H1 (cell line): ENCODE data around the gene MANEAL.
A peak's percentile ranks its signal among the peaks of the same experiment; 100 is the strongest.

ENCODE experiments used
- CTCF ChIP-seq, 3 experiments: IDR thresholded peaks; 1 replicate in 2 of 3; 2 replicates in 1 of 3; pipeline versions ENCODE4 v1.5.1 to v1.6.1; 2011; ENCODE audit warnings: low read length in 3 of 3, mild to moderate bottlenecking in 3 of 3, inconsistent platforms in 2 of 3, low read depth in 1 of 3, moderate library complexity in 1 of 3; ENCODE audit not compliant: insufficient read depth in 1 of 3; ENCODE audit errors: control extremely low read depth in 1 of 3
- JUND ChIP-seq: IDR thresholded peaks from 2 replicates; pipeline ENCODE4 v1.6.1; 2011; ENCODE audit warnings: mild to moderate bottlenecking, improper control_type of control experiment, low read length
- POLR2A ChIP-seq, 2 experiments: IDR thresholded peaks; 1 replicate in 1 of 2; 2 replicates in 1 of 2; pipeline ENCODE4 v1.6.1; 2011; ENCODE audit warnings: low read depth in 2 of 2, low read length in 2 of 2, mild to moderate bottlenecking in 2 of 2; ENCODE audit errors: control extremely low read depth in 1 of 2
- POU5F1 ChIP-seq: IDR thresholded peaks from 2 replicates; pipeline ENCODE4 v1.6.1; 2011; ENCODE audit warnings: low read depth, mild to moderate bottlenecking, low read length, moderate library complexity
- RFX5 ChIP-seq: IDR thresholded peaks from 2 replicates; pipeline ENCODE4 v1.6.1; 2011; ENCODE audit warnings: low read depth, low read length, improper control_type of control experiment, borderline replicate concordance
- SRF ChIP-seq: IDR thresholded peaks from 2 replicates; pipeline ENCODE4 v1.6.1; 2011; ENCODE audit warnings: mild to moderate bottlenecking, low read depth, low read length, moderate library complexity

- peak; percentile 16 to 53 (median 42); a peak in 3 of 4 replicates for TF ChIP-seq CTCF (IDR thresholded peaks at IDR 0.05; ENCODE audit: control extremely low read depth in 1 of 3, insufficient read depth in 1 of 3, low read depth in 1 of 3, low read length in 3 of 3)
- TF ChIP-seq POU5F1 = no peak
- TF ChIP-seq SRF = no peak
- TF ChIP-seq JUND = no peak
- no peak for TF ChIP-seq RFX5
- TF ChIP-seq POLR2A (IDR thresholded peaks at IDR 0.05; ENCODE audit: control extremely low read depth in 1 of 2, low read depth in 2 of 2, low read length in 2 of 2) = no peak
These were observed 27.6 kb upstream of the MANEAL start for GRCh38 chr1:37765916-37766664.
